ENCODE data around the gene MYLK3. TPM values are rescaled to one million over a fixed set of nuclear protein-coding genes. Genes with fewer than 3 reads are reported as not detected.

The MYLK3 gene
- polyA plus RNA-seq, 3 donors, result 0.32 TPM; not detected in 2

DNA sequence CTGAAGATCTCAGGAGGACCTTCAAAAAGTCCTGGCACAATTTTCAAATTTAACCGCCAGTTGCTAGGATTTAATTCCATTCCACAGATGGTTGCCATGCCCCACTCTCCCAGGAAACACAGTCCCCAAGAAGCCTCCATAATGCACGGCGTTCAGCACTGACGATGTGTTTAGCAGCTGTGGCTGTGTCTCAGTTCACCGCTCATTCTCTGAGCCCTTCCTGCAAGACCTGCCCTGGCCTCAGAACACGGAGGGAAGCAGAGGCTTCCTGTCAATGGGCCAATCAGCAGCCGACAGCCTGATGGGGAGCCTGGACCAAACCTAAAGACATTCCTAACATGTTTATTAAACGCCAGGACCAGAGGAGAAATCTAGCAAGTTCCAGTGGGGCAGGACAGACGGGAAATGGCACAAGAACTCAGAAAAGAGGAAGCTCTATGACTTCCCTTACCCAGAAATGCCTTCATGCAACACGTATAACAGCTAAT is 4.9 kb downstream of the MYLK3 start:
- peak overlapping the region; percentile 64 for H3K9ac ChIP-seq (ENCODE audit: insufficient read depth, low read length, poor library complexity, severe bottlenecking)
- H3K36me3 Mint-ChIP-seq, result no peaks in the 10 kb centered on the region
- peaks cover 0 to 3% (median 0%) of the 10 kb centered on the region in 3 donors for H3K27me3 Mint-ChIP-seq (ENCODE audit: low read depth in 3 of 3)
- H3K4me1 Mint-ChIP-seq, result peaks cover 27% of the 10 kb centered on the region
- no peaks in the 10 kb centered on the region for H3K9me3 ChIP-seq (replicated peaks in 1 of 2; ENCODE audit: control insufficient read depth in 1 of 2, insufficient read depth in 1 of 2, low read length in 2 of 2)
- H4K20me1 ChIP-seq (ENCODE audit: insufficient read depth, low read length), result no peaks in the 10 kb centered on the region
- H3K27me3 ChIP-seq (ENCODE audit: control insufficient read depth in 2 of 2, insufficient read depth in 2 of 2, low read length in 2 of 2), result no peaks in the 10 kb centered on the region
- peak overlapping the region; percentile 16 to 67 (median 36) for H3K4me3 ChIP-seq (replicated peaks in 1 of 3; ENCODE audit: low read depth in 2 of 3, low read length in 3 of 3)
- 21% methylated on average over 5 of the region's 10 CpGs for WGBS (ENCODE audit: insufficient coverage)
- H3K27ac ChIP-seq (ENCODE audit: low read depth in 1 of 2, low read length in 2 of 2), result peak overlapping the region; percentile 90 to 94
- peaks cover 27 to 35% of the 10 kb centered on the region in 2 donors for H3K4me1 ChIP-seq (ENCODE audit: control insufficient read depth in 1 of 2, insufficient read depth in 2 of 2, low read length in 2 of 2)
- no peaks in the 10 kb centered on the region for H3K79me2 ChIP-seq (ENCODE audit: insufficient read depth, low read length)
- DNase-seq, result peak; percentile 57 to 76 (median 62)
- H3K27ac Mint-ChIP-seq, result peak overlapping the region; percentile 92 to 97 (median 94)
- peak overlapping the region; percentile 78 for H3K4me2 ChIP-seq (replicated peaks; ENCODE audit: extremely low read depth, low read length, poor library complexity, severe bottlenecking)
- H3K36me3 ChIP-seq (replicated peaks in 1 of 2; ENCODE audit: control insufficient read depth in 1 of 2, insufficient read depth in 2 of 2, low read length in 2 of 2), result no peaks in the 10 kb centered on the region
- H3K4me3 Mint-ChIP-seq, result peak overlapping the region; percentile 70 to 71
- peak overlapping the region; percentile 93 for H2AFZ ChIP-seq (ENCODE audit: insufficient read depth, low read depth, low read length, poor library complexity, severe bottlenecking)
- H3K9me3 Mint-ChIP-seq, result peaks cover 0 to 2% (median 0%) of the 10 kb centered on the region in 7 donors
- TF ChIP-seq, protein P1, sequence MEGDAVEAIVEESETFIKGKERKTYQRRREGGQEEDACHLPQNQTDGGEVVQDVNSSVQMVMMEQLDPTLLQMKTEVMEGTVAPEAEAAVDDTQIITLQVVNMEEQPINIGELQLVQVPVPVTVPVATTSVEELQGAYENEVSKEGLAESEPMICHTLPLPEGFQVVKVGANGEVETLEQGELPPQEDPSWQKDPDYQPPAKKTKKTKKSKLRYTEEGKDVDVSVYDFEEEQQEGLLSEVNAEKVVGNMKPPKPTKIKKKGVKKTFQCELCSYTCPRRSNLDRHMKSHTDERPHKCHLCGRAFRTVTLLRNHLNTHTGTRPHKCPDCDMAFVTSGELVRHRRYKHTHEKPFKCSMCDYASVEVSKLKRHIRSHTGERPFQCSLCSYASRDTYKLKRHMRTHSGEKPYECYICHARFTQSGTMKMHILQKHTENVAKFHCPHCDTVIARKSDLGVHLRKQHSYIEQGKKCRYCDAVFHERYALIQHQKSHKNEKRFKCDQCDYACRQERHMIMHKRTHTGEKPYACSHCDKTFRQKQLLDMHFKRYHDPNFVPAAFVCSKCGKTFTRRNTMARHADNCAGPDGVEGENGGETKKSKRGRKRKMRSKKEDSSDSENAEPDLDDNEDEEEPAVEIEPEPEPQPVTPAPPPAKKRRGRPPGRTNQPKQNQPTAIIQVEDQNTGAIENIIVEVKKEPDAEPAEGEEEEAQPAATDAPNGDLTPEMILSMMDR (IDR thresholded peaks at IDR 0.05), result no peak
- intact Hi-C loops (cut with micrococcal nuclease), result no loop called here

DNA sequence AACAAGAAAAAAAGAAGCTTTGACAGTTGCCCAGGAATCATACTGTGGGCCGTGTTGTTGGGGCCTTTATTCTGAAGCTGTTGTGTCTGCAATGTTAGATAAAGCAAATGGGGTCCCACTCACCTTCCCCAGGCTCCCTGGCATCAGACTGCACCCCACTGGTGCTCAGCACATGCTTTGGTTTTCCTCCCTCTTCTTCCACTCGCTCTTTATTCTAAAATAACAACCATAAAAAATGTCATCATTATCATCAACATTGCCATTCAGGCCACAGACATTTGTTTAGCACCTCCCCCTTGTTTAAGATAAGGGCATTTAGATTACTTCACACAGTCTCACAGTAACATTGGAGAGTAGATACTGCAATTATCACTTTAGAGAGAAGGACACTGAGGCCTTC is 8.2 kb downstream of the MYLK3 start:
- Histone ChIP-seq H3K9me3 (replicated peaks in 1 of 2; ENCODE audit: control insufficient read depth in 1 of 2, insufficient read depth in 1 of 2, low read length in 2 of 2) (no peaks in the 10 kb centered on the region), H3K27ac (ENCODE audit: low read depth in 1 of 2, low read length in 2 of 2) (no peak overlapping the region), H3K9ac (ENCODE audit: insufficient read depth, low read length, poor library complexity, severe bottlenecking) (no peak overlapping the region), H3K27me3 (ENCODE audit: control insufficient read depth in 2 of 2, insufficient read depth in 2 of 2, low read length in 2 of 2) (no peaks in the 10 kb centered on the region), H3K36me3 (replicated peaks in 1 of 2; ENCODE audit: control insufficient read depth in 1 of 2, insufficient read depth in 2 of 2, low read length in 2 of 2) (no peaks in the 10 kb centered on the region), H3K4me3 (replicated peaks in 1 of 3; ENCODE audit: low read depth in 2 of 3, low read length in 3 of 3) (no peak overlapping the region), H4K20me1 (ENCODE audit: insufficient read depth, low read length) (no peaks in the 10 kb centered on the region), H3K79me2 (ENCODE audit: insufficient read depth, low read length) (no peaks in the 10 kb centered on the region), H3K4me2 (replicated peaks; ENCODE audit: extremely low read depth, low read length, poor library complexity, severe bottlenecking) (no peak overlapping the region), H3K4me1 (ENCODE audit: control insufficient read depth in 1 of 2, insufficient read depth in 2 of 2, low read length in 2 of 2) (peaks cover 24 to 27% of the 10 kb centered on the region in 2 donors), H2AFZ (ENCODE audit: insufficient read depth, low read depth, low read length, poor library complexity, severe bottlenecking) (no peak overlapping the region)
- WGBS (ENCODE audit: insufficient coverage), result no CpG with 5 or more reads among the region's 2 CpGs
- no peak for DNase-seq
- TF ChIP-seq, protein P1 (IDR thresholded peaks at IDR 0.05), result no peak
- peaks cover 0 to 2% (median 0%) of the 10 kb centered on the region in 7 donors for H3K9me3 Mint-ChIP-seq
- no peak overlapping the region for H3K27ac Mint-ChIP-seq
- intact Hi-C loops (cut with micrococcal nuclease), result no loop called here
- no peaks in the 10 kb centered on the region for H3K36me3 Mint-ChIP-seq
- peaks cover 18% of the 10 kb centered on the region for H3K4me1 Mint-ChIP-seq
- H3K27me3 Mint-ChIP-seq (ENCODE audit: low read depth in 3 of 3), result peaks cover 0 to 2% (median 0%) of the 10 kb centered on the region in 3 donors
- H3K4me3 Mint-ChIP-seq, result no peak overlapping the region
